ENCODE results near the gene SEBOX.

The SEBOX gene, protein sequence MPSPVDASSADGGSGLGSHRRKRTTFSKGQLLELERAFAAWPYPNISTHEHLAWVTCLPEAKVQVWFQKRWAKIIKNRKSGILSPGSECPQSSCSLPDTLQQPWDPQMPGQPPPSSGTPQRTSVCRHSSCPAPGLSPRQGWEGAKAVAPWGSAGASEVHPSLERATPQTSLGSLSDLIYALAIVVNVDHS

GRCh38 chr17:28364665-28365363 lies at the start of gene SEBOX:
Gene SEBOX, minus strand, starts transcription at chr17:28365199. Its CDS starts 48 bp downstream, at chr17:28365151.
- no peak for DNase-seq

GRCh38 chr17:28413804-28414203 lies 48.8 kb upstream of the SEBOX start:
- no peak for DNase-seq

- no peak for DNase-seq
Observed at GRCh38 chr17:28412099-28412498, 47.1 kb upstream of the SEBOX start.

DNA sequence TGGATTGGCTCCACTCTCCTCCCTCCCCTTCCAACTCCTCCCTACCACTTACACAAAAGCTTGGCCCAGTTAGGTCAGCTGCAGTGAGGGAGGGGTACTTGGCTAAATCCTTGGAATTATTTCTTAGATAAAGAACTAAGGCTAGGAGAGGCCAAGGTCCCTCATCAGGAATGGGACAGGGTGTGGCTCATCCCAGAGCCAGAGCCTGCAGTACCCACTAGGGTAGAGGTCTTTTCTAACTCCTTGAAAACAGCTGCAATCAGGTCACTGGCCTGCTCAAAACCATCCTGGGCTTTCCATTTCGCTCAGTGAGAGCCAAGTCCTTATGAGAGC lies 42.9 kb upstream of the SEBOX start:
- no peak for DNase-seq

DNA sequence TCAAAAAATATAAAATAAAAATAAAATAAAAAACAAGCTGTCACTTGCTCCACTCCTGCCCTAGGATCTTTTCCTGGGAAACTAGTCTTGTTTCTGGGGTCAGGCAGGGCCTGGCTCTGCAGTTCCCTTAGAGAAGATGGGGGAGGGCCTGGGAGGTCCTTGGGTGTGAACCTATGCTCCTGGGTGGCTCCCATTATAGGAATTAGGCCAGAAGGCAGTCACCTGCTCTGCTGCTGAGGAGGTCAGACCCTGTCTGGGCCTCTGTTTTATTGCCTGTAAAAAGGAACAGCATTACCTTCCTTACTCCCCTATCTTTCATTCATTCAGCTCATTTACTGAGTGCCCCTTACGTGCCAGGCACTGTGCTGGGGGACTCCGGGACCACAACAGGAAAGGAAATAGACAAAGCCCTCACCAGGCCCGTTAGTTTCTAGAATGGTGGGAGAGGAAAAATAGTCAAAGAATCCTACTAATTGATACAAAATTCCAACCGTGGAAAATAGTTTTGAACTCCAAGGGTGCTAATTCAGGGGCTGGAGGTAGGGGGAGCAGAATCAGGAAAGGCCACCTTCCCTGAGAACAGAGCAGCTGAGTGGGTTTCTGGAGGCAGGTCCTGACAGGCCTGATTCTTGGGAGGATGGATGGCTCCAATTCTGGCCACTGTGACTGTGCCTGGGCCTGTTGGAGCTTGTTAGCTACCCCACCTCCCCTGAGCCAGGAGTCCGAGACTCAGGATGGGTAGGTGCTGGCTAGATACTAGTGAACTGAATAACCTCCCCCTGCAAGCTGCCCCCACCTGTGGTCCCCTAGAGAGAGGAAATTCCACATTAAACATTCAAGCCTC lies 42.4 kb upstream of the SEBOX start:
- no peak for DNase-seq

DNA sequence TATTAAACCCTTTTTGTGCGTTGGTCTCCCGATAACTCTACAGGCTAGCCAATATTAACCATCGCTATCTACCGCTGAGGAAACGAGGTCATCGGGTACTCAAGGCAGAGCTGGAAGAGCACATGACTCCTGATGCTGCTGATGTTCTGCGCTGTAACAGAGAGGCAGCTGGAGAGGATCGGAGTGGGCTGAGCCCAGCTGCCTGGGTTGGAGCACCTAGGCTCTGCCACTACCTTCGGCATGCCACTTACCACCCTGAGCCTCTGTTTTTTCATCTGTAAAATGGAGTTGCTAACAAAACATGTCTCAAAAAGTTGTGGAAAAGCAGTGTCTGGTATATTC lies 41.4 kb upstream of the SEBOX start:
- DNase-seq = no peak

DNA sequence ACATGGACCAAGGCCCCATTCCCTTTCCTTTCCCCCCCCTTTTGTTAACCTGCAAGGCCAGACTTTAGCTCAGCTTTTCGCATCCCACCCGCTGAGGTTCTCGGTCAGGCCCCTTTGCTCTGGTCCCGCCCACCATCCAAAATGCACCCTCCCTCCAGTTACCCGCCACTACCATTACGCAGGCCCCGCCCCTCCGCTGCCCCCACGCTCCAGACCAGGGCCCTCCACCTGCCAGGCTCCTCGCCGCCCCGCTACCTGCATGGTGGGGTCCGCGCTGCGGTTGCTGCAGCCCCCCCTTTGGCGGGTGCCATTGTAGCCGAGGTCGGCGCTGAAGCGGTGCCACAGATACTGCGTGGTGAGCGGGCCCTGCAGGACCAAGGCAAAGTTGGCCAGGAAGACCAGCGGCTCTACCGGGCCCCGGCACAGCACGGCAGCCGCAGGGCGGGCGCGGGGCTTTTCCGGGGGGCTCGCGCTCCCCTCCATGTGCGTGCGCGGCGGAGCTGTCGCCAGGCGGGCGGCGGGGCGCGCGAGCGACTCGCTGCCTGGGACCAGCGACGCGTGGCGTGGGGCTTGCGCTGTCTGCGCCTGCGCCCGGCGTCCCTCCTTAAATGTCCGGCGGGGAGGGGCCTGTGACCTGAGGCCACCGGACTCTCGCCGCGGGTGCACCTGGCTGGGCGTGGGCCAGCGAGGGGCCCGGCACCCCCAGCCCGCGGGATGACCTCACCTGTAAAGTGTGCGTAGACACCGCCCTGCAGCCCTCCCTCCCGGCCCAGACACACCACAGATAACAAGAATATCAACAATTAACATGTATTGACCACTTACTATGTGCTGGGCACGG lies 40.9 kb upstream of the SEBOX start, which contains the start of gene SLC46A1:
TSS of gene SLC46A1 (minus strand) at position 581 of the 841 bp plus-strand sequence. CDS start at position 483, 98 bp downstream.
- DNase-seq = peak; percentile 79

DNA sequence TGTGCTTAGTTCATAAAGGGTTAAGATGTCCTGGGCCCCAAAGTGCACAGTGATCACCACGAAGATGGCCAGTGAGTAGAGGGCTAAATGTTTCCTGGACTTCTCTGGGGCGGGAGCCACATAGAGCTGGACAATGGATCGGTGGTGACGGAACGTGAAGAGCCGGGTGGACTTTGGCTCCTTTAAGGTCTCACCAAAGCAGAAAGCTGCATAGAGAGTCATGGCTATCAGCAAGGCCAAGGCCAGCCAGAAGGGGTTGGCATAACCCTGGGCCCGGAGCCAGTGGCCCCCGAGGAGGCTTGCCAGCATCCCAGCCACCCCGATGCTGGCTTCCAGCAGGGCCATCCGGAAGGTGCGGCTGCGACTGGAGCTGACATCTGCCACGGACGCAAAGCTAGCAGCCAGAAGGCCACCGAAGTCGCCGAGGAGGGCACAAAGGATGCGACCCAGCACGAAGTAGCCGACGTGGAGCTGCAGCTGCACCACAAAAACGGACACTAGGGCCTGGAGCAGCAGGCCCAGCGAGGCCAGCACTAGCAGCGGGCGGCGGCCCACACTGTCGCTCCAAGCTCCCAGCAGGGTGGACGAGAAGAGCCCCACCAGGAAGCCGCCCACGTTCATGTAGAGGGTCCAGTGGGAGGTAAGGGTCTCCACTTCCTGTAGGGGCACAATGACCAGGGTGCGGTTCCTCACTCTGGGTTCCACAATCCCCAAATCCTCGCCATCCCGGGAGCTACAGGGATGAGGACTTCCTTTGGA lies 40.0 kb upstream of the SEBOX start:
- no peak for DNase-seq

GRCh38 chr17:28404461-28404811 lies 39.4 kb upstream of the SEBOX start:
- DNase-seq = no peak

DNA sequence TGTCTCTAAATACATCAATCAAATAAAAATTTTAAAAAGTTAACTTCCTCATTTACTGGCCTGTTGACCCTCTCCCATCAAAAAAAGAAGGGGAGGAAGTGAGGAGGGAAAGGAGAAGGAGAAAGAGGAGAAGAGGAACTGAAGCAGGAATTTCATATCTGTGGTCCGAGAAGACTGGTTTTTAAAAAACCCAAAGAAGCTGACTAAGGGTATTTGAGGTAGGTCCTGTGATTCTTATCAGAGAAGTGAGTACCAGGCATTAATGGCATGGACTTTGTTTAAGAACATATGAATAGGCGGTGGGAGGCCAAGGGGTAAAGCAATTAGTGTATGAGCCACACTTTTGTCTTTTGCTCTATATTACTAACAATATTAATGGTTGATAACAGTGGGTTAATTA lies 39.0 kb upstream of the SEBOX start:
- no peak for DNase-seq

DNA sequence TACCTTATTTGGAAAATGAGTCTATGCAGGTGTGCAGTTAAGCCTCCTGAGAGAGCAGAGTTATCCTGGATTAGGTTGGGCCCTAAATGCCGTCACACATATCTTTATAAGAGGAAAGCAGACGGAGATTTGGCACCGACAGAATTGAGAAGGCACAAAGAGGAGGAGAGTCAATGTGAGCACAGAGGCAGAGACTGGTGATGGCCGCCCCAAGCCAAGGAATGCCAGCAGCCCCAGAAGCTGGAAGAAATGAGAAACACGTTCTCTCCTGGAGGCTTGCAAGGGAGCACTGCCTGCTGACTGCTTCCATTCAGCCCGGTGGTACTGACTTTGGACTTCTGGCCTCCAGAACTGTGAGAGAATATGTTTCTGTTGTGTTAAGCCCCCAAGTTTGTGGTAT lies 37.8 kb upstream of the SEBOX start:
- no peak for DNase-seq

DNA sequence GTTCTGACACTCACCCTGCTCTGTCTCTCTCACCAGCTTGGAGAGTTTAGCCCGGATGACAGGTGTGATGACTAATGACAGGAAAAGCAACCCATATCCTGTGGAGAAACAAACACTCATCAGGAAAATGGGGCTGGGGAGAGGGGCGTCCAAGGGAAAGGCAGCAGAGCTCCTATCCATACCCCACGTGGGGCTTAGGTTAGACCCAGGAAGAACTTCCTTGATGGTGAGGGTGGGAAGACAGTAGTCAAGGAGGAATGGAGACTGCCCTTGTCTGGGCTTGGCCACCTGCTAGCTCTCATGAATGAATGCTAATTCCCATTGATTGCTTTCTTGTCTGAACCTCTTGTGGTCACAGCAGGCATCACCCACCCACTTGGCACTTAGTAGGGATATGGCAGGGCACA lies 37.2 kb upstream of the SEBOX start:
- no peak for DNase-seq

DNA sequence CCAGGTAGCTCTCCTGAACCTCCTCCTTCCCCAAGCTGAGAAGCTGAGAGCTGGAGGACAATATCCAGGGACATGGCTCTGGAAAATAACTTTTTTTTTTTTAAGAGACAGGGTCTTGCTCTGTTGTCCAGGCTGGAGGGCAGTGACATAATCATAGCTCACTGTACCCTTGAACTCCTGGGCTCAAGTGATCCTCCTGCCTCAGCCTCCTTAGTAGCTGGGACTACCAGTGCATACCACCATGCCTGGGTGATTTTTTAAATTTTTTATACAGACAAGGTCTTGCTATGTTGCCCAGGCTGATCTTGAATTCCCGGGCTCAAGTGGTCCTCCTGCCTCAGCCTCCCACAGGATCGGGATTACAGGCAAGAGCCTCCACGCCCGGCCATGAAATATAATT lies 34.8 kb upstream of the SEBOX start:
- no peak for DNase-seq

DNA sequence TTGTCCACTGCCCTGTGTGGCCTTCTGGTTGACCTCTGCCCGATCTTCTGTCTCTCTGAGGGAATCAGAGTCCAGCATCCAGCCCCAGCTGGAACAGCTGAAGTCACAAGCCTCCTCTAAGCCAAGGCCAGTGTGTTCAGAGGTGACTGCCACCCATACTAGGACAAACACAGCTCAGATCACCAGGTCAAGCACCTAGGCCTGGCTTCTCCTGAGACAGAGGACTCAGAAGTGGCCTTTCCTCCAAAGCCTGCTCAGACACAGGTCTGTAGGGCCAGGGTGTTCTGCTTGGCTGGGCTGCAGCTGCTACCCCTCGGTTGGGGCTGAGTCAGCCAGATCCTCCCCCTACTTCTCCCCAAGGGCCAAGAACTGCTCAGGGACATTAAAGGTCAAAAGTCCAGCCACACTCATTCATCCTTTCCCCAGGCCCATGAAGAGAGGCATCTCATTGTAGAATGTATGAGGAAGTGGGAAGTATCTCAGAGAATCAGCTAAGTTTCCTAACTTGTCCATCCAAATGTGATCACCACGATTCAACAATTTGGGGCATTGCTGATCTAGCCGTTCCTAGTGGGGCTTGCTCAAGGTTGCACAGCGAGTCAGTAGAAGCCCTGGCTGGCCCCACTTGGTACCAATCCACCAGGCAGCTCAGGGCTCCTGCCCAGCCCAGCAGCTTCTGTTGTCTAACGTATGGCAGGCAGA lies 33.4 kb upstream of the SEBOX start:
- DNase-seq = no peak

- DNase-seq = no peak
Observed at GRCh38 chr17:28397687-28398279, 32.8 kb upstream of the SEBOX start.

- no peak for DNase-seq
Observed at GRCh38 chr17:28397275-28397674, 32.3 kb upstream of the SEBOX start.

- DNase-seq = no peak
Observed at GRCh38 chr17:28396635-28397239, 31.7 kb upstream of the SEBOX start.

DNA sequence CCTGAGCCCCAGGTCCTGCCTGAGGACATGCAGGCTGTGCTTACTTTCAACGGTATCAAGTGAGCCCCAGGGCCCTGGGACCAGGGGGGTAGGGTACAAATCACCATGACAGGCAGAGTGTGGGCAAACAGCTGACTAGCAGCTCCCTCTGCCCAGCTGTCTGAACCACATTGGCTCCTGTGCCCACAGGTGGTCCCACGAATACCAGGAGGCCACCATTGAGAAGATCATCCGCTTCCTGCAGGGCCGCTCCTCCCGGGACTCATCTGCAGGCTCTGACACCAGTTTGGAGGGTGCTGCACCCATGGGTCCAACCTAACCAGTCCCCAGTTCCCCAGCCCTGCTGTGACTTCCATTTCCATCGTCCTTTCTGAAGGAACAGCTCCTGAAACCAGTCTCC lies 31.0 kb upstream of the SEBOX start:
- DNase-seq = no peak

GRCh38 chr17:28395426-28395825 lies 30.4 kb upstream of the SEBOX start:
- DNase-seq = no peak

DNA sequence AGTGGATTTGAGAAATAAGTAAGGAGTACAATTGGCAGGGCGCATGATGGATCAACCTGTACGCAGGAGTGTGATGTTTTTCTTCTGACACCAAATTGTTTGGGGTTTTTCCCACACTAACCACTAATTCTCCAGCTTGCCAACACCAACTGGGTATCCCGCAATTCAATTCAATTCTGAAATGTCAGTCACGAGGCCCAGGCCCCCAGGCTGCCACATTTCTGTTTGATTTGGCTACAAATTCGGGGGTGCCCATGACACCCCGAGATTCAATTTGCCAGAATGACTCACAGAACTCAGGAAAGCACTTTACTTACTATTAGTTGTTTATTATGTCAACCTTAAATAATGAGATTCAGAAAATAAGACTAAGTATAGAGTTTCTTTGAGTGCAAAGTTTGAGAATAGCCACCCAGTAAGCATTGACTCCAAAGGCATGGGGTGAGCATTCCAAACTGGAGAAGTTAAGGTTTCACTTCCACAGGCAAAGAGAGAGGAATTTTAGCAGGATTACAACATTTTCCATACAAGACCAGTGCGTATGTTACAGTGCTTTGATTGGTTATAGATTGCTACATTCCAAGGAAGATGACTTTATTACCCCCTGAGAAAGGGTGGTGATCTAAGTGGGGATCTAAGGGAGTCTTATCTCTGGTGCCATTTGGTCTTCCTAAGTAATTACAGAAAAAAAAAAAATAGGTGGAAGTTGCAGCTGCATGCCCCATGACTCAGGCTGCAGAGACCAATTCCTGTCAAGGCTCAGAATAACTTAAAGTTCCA lies 29.5 kb upstream of the SEBOX start:
- DNase-seq = no peak

Data from activated effector memory CD4-positive, alpha-beta T cell treated with anti-CD3 and anti-CD28 coated beads, Interleukin-2, amount 50 U/mL, for 16 hours (primary cell).